ENCODE data around the gene BCL2L13.
"Not testable (repeated sequence)": the region's sequence is repeated elsewhere in the genome, so short reads cannot be mapped to it uniquely, and the experiment has no call there.

The BCL2L13 gene

DNA sequence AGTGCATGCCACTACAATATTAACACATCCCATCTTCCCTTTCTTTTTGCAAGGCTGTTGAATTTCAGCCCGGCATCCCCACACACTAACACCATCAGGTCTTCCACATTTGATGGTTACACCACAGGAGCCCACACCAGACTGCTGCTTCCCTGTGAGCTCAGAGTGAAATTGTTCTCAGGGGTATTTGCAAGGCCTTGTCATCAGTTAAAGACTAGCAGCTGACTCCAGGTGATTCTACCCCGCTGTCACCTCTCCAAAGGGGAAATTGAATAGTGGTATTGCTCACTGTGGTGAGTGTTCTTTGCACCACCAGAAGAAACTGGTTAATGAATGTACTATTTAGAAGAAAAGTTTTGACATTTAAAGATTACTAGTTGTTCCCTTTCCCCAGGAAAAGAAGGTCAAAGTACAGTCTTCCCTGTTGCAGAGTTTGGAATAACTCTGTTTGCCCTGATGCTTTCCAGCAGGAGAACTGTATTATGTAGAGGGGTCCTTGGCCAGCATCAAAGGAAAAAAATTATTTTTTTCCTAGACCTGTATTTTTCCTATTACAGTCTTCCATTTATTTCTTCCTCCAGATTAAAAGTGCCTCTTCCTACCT lies 93.8 kb downstream of the BCL2L13 start:
- DNase-seq: no peak

GRCh38 chr22:17733466-17733865 lies 94.9 kb downstream of the BCL2L13 start:
- no peak for DNase-seq

- DNase-seq: peak; percentile 45
Measured at GRCh38 chr22:17734187-17734586, 95.6 kb downstream of the BCL2L13 start.

- no peak for DNase-seq
Measured at GRCh38 chr22:17738386-17739128, 100.0 kb downstream of the BCL2L13 start.

DNA sequence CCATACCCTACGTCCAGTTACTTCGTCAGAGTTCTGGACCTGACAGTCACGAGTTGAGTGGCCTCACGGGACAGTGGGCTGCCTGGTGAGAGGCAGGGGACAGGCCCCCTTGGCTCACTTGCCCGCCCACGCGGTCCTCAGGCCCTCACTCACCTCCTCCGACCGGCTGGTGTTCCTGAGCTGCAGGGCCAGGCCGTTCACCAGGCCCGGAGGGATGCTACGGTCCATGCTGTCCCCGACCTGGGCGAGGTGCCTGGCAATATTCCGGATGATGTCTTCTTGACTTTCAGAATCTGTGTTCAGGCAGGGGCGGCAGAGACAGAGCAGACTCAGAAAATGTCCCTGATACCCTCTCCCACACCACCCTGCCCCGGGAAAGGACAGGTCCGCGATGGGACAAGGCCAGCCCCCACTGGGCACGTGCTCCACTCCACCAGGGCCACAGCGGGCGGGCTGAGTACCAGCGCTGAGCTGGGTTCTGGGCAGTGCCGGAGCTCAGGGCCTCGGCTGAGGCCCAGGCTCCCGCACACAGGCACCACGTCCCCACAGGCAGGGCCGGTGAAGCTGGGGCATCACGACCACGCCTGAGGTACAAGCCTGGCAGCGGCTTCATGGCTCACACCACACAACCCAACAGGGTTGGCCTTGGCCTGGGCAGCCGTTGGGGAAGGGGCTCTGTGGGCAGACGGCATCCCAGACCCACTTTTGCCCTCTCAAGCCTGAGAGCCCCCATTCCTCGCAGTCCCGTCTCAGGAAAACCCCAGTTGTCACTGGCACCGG lies 100.8 kb downstream of the BCL2L13 start:
- no peak for DNase-seq

- no peak for DNase-seq
Measured at GRCh38 chr22:17741866-17742526, 103.4 kb downstream of the BCL2L13 start.

GRCh38 chr22:17742527-17742902 lies 104.0 kb downstream of the BCL2L13 start:
- DNase-seq: peak; percentile 17

DNA sequence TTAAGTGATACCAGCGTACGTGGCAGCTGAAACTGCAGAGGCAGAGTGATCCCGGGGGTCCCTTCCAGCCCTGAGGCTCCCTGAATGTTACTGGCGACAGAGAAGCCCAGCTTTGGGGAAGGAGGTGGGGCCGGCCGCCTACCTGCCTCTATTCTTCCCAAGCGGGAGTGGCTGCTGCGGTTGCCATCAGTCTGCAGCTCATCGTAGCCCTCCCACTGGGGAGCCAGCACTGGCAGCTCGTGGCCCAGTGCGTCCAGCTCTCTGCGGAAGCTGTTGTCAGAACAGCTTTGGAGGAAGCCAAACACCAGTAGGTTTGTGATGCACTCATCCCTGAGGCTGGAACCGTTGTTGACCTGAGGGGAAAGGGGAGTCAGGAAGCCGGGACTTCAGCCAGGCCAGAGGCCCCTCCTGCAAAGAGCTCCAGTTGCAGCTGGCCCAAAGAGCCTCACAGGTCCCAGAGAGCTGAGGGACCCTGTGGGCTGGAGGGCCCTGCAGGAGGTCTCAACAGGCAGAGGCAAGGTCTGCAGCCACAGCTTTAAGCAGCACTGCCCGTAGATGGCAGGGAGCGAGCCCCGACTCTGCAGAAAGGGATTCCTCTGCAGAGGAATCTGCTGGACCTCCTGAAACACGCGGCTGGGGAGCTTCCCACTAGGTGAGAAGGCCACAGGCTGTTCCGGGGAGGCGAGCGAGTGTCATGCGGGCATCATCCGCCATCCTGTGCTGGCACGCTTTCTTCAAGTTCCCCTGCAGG lies 105.3 kb downstream of the BCL2L13 start:
- no peak for DNase-seq

GRCh38 chr22:17744430-17744829 lies 105.9 kb downstream of the BCL2L13 start:
- DNase-seq: no peak

- DNase-seq: no peak
Measured at GRCh38 chr22:17746916-17747315, 108.4 kb downstream of the BCL2L13 start.

- DNase-seq: no peak
Measured at GRCh38 chr22:17748555-17749353, 110.2 kb downstream of the BCL2L13 start.

- no peak for DNase-seq
Measured at GRCh38 chr22:17749605-17750395, 111.2 kb downstream of the BCL2L13 start.

- no peak for DNase-seq
Measured at GRCh38 chr22:17751596-17751995, 113.0 kb downstream of the BCL2L13 start.

GRCh38 chr22:17753401-17753989 lies 114.9 kb downstream of the BCL2L13 start:
- DNase-seq: no peak

- DNase-seq: no peak
Measured at GRCh38 chr22:17754233-17754925, 115.8 kb downstream of the BCL2L13 start.

GRCh38 chr22:17761138-17761488 lies 122.6 kb downstream of the BCL2L13 start:
- DNase-seq: no peak

GRCh38 chr22:17763442-17763841 lies 124.9 kb downstream of the BCL2L13 start:
- DNase-seq: not testable (repeated sequence)

DNA sequence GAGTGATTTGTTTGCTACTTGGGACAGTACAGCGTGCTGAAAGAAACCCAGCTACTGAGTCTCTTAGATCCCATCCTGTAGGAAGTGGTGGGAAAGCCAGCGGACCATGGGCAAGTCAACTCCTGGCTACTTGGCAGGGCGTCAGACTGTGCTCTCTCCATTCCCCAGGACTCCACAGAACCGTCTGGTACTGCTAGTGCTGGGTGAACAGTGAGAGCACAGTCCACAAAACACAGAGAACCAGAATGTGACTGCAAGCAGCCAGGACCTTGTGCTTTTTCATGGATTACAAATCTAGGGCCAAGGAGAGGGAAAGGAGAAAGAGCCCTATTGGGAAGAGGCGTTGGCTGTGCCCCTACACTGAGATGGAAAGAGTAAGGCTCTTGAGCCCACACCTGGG lies 125.5 kb downstream of the BCL2L13 start:
- no peak for DNase-seq

GRCh38 chr22:17764852-17765251 lies 126.3 kb downstream of the BCL2L13 start:
- not testable (repeated sequence) for DNase-seq

Data from GDM1 (cell line).